GM19452 (cell line): ENCODE measurements around the gene MID1.

ENCODE experiments used
- ATAC-seq: cut with Tn5 transposase; IDR thresholded peaks from one replicate; pipeline ENCODE4 v1.9.1; 2021; ENCODE audit not compliant: unreplicated experiment

The MID1 gene

DNA sequence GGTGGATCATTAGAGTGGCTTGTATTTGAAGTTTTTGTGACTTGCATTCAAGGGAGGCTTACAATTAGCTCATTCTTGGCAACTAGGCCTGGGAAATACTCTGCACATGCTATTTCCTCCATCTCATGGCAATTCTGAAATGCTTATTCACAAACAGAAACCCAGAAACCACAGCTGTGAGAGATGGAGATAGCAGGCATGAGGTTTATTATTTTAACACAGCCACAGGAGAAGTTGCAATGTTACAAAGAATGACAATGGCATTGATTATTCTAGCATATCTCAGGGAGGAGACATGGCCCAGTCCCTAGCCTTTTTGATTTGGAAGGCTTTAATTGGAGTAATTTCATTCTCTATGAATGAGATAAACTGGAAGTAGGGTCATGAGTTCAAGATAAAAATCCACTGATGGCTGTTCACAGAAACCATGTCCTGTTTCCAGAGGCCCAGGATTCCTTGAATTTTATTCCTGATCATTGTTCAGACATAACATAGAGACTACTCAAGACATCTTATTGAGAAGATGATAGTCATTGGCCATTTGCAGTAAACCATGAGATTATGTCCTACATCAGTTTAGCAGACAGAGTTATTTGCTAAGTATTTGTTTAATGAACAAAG, 123.9 kb downstream of the MID1 start:
- no peak for ATAC-seq

DNA sequence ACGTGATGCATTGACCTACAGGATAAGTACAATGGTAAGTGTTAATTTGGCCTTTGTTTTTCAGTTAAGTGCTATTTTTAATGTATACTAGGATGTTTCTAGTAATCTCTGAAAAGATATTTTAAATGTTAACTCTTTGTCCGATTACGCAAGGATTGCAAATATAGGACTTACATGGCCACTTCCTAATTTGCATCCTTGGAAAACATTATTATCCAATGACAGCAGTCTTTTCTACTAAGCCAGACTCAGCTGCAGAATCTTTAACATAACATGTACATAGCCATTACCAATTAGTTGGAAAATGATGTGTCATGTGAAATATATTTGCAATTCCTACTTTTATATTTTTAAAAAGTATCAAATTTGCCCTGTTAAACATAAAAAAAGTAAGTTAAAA, 124.7 kb downstream of the MID1 start:
- ATAC-seq: no peak

DNA sequence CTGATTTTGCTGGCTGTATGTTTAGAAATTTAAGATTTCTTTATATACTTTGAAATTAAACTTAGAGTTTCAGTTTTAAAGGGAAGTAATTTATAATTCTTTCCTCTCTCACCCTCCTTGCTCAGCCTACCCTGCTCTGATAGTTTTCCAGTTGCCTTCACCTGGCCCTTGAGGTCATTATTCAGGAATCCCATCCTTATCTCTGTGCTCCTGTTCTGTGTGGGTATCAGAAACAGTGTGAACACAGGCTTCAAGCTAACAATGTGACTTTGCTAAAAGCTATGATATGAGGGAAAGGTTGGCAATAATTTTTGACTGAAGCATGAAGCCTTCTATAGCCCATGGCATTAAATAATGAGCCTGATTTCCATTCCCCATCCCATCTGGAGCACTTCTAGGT, 128.1 kb downstream of the MID1 start:
- no peak for ATAC-seq

DNA sequence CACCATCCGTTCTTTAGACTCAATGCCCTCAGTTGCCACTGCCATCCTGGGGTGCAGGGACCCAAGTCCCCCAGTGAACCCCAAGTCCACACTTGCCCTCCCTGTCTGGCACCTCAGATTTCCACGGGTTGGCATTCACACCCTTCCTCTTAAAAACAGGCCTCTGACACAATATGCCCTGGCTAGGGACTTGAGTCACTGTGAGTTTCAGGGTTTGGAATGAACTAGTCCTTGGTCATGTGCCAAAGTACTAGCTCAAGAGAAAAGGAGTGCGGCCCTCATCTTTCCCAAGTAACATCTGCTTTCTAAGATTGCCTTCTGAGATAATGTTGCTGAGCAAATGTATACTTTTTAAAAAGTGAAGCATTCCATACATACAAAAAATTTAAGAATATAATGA, 134.0 kb downstream of the MID1 start:
- ATAC-seq: no peak

GRCh38 chrX:10485326-10485725, 135.1 kb downstream of the MID1 start:
- no peak for ATAC-seq

GRCh38 chrX:10484683-10485247, 135.6 kb downstream of the MID1 start:
- no peak for ATAC-seq

- ATAC-seq: no peak
These were observed 137.1 kb downstream of the MID1 start for GRCh38 chrX:10483191-10483831.

GRCh38 chrX:10482708-10483107, 137.7 kb downstream of the MID1 start:
- ATAC-seq: no peak

DNA sequence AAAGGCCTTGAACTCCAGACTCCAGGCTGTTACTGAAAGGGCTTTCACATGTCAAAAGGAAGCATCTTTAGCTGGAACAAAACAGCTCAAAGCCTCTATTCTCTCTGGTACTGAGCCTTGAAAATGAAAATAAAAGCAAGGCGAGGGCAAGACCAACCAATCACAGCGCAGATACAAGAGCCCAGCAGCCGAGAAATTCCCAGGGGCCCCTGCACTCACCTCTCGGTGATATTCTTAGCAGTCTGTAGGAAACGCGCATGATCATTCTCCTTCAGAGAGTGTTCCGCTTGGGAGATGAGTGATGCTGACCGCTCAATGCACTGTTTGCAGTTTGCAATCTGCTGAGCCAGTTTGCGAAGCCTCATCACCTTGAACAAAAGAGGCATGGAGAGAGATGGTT, 138.1 kb downstream of the MID1 start:
- peak; percentile 92 for ATAC-seq

DNA sequence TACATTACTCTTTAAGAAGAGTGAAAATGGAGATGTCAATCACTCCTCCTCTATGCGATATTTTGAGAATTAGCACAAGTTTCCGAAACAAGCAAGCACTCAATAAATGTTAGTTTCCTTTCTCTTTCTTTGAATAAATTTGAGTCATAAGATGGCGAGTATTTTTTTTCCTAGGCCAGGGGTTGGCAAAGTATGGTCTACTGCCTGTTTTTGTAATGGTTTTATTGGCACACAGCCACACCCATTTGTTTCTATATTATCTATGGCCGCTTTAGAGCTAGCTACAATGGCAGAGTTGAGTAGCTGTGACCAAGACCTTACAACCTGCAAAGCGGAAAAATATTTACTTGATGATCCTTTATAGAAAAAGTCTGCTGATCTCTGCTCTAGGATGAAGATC, 139.5 kb downstream of the MID1 start:
- ATAC-seq: no peak

GRCh38 chrX:10479508-10479907, 140.9 kb downstream of the MID1 start:
- no peak for ATAC-seq

GRCh38 chrX:10477525-10477924, 142.9 kb downstream of the MID1 start:
- no peak for ATAC-seq

- ATAC-seq: no peak
These were observed 145.3 kb downstream of the MID1 start for GRCh38 chrX:10474913-10475568.

DNA sequence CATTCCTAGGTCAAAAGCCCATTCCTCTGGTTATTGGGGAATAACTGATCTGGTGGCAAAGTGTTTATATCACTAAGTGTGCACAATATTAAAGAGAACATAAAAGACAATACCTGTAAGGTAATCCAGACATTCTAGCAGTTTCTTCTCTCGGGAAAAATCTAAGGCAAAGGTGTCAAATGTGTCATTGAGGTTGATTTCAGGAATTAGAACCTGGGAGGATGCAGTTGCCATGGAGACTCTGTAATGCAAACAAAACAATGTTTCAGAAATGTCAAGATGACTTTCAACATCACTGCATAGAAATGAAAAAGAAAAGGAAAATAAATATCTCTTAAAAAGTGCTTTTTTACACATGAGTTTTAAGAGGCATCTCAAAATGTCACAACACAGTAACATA, 145.9 kb downstream of the MID1 start:
- ATAC-seq: no peak

DNA sequence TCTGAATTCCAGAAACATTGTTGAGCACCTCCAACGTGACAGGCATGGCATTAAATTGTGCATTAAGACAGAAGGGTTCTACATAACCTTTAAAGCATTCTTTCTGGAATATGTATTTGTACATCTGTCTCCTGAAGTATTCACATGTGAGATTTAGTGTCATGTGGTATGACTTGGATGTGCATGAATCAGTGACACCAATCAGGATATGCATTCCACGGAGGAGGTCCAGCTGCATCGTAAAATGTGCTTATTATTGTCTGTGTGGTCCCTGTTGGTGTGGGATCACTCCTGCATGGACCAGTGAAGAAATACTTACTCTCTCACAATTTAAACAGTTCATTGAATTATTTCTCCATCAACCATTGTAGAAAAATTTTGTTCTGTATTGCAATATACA, 149.0 kb downstream of the MID1 start:
- no peak for ATAC-seq

DNA sequence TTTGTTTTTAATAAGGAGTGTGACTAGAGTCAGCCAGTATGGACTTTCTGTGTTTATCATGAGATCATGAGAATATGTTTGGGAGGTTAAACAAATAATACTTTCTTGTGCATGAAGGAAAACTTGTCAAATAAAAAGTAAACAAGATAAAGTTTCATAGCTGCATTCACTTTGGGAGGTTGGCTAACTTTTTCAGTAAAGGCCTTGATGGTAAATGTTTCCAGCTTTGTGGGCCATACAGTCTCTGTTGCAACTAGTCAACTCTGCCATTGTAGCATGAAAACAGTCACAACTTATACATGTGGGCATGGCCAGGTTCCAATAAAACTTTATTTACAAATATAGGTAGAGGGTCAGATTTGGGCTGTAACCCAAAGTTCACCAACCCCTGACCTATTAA, 150.4 kb downstream of the MID1 start:
- ATAC-seq: no peak

DNA sequence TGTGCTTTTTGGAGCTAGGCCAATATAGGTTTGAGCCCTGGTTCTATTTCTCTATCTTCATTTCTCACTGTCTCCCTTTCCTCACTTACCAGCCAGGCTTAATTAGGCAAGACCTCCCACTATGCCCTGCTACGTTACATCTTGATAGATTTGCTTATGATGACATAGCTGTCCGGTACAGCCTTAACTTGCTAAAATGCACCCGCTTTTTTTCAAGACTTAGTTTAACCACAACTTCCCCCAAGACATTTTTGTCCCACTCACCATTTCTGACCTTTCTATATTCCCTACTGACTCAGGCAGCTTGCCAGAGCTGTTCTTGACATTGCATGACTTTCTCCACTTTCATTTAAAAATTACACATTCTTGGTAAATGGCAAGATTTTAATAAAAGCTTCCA, 152.6 kb downstream of the MID1 start:
- no peak for ATAC-seq

DNA sequence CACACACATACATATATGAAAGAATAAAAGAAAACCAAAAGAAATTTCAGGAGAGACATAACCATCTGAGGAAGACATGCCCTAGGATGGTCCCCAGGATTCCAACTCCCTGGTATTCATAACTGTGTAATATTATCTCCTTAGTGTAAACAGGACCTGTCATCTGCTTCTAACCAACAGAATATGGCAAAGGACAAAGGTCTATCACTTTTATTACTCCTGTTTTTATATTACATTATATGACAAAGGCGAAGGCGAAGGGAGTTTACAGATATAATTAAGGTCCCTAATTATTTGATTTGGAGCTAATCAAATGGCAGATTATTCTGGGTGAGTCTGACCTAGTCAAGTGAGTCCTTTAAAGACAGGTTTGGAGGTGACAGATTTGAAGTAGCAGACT, 155.1 kb downstream of the MID1 start:
- ATAC-seq: no peak

DNA sequence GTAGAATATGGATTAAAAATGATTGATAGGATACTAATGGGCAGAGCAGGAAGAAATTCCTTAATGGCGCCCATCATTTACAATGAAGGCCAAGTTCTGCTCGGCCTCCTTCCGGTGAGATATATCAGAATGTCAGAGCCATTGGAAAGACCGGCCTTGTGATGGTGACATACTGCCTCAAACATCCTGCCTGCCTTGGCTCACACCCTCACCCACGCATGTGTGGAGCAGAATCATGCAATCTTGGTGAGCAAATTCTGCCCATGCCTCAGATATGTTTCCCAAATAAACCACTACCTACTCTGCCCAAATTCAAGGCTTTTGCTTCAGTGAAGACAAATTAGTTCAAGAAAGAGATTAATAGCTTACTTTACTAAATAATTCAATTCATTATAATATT, 163.3 kb downstream of the MID1 start:
- no peak for ATAC-seq

DNA sequence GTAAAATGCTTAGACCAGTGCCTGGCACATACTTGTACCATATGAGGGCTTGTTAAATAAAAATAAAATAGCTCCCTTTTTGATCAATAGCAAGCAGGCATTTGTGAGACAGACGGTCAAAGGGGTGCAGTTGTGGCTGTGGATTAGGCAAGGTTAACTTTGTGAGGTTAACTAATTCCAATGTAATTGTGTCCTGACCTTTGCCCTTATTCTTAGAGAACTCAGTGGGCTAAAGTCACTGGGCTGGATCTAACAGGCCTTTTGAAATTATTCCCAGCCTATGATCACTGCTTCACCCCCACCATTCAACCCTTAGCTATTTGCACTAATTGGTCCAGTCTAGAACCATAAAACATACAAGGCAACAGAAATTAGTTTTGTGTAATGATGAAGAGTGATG, 166.4 kb downstream of the MID1 start:
- ATAC-seq: no peak

GRCh38 chrX:10450959-10451355, 169.4 kb downstream of the MID1 start:
- ATAC-seq: no peak

DNA sequence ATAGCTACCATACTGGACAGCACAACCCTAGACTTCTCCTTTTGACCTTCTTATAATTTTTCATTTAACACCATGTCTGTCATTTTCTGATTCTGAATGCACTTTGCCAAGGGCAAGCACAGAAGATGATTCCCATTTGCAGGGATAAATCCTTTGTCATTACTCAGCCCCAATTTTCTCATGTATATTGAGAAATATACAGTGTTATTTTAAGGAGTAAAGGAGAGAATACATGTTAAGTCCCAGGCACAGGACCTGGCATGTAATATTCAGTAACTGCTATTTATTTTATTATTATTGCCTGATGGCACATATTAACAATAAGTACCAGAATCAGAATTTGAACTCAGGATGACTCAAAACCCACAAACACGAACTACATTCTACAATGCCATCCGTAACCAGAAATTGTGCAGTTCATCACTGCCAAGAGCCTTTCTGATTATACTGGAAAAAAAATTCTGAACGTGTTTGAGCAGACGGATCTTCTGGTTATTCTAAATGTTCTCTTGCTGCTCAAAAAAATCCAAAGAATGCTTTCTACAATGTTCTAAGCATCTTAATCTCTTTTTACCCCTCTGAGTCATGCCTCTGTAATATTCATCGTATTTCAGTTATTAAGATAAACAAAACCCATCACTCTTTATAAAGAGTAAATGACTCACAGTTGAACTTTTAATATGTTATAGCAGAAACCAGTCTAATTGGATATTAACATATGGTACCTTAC, 170.0 kb downstream of the MID1 start:
- no peak for ATAC-seq
